LHCN-M2 (cell line): ENCODE results near the gene METTL8. TPM values are rescaled to one million over a fixed set of nuclear protein-coding genes. Genes with fewer than 3 reads are reported as not detected.

Experiments used
- DNase-seq: peaks from one replicate; pipeline ENCODE4 v3.0.0-alpha.2; 2012; ENCODE audit warnings: low read depth
- total RNA-seq: library from RNA; depleted of rRNA; stranded (reverse); fragments of >200 nt; gene quantifications from 2 replicates; pipeline ENCODE4 v1.2.3, GENCODE V29; 2014

Gene METTL8
- total RNA-seq, 1 experiment from 2014 or later = 32.1 TPM

DNA sequence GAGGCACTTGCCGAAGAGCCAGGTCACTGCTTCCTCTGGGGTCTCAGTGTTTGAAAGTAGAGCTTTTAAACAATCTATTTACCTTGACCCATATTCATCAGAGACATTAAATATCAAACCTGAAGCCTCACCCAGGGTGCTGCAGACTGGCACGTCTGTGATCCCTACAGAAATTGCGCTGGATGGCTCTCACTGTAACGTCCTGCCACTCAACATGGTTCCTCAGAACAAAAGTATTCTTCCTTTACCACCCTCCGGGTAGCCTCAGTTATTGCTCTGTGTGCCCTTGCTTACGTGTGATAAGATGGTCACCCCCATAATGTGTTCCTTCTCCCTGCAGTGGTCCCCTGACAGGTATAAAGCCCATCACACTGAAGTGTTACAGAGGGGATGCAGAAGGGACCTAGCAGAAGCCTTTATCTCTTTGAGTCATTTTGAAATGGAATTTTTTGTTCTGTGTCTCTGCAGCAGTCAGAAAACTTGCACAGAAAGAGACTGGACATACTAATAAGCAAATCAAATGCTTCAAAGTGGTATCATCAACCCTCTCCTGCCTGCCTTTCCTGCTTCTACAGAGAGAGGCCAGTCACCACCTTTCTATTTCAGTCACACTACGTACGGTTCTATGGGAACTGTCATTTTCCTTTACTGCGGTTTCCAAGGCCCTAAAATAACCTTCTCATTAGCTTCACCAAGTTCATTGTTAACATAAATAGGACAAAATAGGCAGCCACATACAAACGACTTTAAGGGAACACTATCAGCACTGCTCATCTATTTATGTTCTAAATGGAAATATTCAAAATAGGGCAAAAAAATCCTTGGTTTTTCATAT is 86.8 kb downstream of the METTL8 start:
- peak; percentile 35 for DNase-seq

DNA sequence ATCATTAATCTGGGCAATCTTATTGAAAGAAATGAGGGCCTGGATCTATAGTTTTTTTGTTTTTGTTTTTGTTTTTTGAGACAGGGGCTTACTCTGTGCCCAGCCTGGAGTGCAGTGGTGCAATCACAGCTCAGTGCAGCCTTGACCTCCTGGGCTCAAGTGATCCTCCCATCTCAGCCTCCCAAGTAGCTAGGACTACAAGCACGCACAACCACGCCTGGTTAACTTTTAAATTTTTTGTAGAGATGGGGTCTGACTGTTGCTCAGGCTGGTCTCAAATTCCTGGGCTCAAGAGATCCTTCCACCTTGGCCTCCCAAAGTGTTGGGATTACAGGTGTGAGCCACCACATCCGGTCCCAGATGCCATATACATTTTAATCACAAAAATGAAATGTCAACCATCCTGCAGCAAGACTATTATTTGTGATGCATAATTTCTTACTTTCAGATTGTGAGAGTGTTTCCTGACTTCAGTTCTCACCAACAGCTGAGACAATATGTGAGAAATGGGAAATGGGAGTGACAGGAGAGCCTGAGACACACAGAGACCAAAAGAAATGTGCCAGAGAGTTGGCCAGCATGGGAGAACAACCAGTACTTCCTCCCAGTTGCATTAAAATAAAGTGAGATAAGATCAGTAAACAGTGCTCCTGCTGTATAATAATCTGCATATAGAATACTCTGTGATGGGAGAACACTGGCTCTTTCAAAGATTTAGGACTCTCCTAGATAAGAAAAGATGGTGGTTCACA is 87.6 kb downstream of the METTL8 start:
- peak; percentile 61 for DNase-seq

GRCh38 chr2:171344182-171344581 is 89.6 kb downstream of the METTL8 start:
- DNase-seq = no peak

DNA sequence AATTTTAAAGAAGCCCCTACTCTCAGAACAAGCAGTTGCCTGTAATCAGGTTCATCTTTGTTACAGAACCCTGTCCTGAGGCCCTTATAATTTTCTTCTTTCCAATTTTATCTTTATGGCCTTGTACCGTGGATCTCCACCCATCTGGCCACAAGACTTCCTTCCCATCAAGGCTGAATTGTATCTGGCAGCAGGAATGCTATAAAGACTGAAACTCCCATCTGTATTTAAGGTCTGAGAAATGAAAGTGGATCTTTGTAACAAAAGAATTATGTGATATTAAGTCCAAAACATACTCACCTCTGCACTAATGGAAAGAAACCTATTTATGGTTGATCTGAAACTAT is 91.8 kb downstream of the METTL8 start:
- no peak for DNase-seq

DNA sequence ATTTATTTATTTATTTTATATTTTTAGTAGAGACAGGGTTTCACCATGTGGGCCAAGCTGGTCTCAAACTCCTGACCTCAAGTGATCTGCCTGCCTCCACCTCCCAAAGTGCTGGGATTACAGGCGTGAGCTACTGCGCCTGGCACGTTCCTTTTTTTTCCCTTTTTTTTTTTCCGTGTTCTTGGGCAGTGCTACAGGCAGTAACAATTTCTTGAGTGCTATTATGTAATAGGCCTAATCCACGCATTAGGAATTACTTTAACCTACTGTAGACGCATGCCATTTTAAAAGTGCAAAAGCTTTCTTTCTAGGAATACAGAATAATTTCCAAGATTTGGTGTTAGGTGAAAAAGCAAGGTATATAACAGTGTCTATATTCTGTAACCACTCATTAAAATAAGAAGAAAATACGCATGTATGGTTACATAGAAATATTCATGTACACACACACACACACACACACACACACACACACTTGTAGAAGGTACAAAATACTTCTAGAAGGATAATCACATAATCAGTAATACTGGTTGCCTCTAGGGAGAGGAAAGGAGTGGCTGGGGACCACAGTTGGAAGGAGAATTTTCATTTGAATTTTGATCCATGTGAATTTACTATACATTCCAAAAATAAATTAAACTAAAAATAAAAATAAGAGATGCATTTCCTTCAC is 92.3 kb downstream of the METTL8 start:
- no peak for DNase-seq

- no peak for DNase-seq
These were observed 98.8 kb downstream of the METTL8 start for GRCh38 chr2:171334946-171335345.

DNA sequence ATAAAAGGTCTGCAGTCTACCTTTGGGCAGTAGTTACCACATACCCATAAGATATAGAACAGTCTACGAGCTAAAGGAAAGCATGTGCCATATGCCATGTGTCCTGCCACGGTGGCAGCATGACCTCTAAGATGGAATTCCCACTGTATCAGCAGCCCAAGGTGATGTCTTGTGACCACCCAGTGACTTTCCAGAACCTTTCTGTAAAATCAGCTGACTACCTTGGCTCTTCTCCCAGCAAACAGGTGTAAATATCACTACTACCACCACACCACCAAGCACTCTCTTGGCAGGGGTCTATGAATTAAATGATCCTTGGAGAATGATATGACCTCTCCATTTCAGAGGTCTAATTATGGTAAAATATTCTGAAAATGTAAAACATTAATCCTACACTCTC is 99.6 kb downstream of the METTL8 start:
- no peak for DNase-seq

DNA sequence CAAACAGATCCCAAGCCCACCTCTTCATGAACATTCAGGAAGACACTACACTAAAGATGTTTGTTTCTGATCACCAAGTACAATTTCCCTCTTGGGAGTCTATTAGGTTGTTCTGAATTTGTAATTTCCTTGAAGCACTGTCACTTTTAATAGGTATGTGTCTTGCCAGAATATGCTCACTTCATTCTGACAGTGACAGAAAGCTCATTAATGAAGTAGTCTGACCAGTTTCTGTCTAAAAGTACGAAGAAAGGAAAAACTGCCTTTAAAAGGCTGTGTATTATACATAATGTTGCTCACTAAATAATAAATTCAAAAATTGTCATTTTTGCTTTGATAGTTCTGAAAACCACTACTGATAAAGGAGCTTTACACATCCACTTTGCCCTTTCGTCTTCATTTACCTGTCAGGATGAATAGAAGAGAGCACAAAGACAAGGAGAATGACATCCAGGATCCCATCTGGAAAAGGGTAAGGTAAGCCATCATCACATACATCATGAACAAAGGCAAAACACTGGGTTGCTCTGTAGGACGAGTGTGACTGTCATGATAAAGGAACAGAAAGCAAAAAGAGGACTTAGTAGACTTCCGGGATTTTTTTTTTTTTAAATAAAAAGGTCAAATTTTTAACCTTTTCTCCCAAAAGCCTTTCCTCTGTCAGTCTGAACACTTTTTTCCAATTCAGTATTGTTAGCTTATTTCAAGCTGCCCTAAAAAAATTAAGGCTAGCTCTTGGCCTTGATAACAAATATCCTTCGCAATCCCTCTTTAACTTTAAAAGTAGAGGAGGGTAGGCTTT is 103.4 kb downstream of the METTL8 start:
- DNase-seq = no peak

- no peak for DNase-seq
These were observed 106.7 kb downstream of the METTL8 start for GRCh38 chr2:171327043-171327496.

DNA sequence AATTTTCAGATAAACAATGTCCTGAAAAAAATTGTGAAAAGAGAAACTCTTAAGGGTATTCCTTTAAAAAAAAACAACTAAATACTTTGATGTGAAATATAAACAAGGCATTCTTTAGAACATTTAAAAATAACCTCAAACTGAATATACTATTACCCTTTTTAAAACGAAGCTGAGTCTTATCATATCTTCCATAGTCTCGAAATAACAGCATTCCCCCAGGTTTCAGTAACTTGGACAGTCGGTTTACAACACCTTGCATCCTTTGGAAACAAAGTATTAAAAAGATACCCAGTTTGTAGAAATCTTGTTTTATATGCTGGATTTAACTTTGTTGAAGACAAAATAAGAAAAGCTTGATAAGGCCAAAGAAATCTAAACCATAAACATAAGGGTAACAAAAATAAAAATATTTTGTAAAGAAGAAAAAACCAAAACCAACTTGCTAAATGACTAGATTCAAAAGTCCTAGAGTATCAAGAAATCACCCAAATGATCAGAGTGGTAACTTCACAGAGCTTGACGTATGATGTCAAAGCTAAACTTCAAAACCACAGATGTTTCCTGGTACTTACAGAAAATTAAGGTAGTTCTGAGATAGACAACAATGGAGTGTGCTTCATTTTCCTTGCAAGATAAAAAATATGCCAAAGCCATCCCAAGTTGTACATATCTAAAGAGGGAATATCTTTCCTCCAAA is 107.8 kb downstream of the METTL8 start:
- DNase-seq = no peak

- DNase-seq = no peak
These were observed 109.7 kb downstream of the METTL8 start for GRCh38 chr2:171323971-171324528.

DNA sequence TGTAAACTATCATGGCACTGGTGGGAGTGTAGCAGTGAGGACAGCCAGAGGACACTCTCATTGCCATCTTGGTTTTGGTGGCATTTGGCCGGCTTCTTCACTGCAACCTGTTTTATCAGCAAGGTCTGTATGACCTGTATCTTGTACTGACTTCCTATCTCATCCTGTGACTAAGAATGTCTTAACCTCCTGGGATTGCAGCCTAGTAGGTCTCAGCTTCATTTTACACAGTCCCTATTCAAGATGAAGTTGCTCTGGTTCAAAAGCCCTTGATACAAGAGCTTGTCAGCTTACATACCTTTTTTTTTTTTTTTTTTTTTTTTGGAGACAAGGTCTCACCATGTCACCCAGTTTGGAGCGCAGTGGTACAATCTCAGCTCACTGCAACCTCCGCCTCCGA is 110.9 kb downstream of the METTL8 start:
- no peak for DNase-seq

DNA sequence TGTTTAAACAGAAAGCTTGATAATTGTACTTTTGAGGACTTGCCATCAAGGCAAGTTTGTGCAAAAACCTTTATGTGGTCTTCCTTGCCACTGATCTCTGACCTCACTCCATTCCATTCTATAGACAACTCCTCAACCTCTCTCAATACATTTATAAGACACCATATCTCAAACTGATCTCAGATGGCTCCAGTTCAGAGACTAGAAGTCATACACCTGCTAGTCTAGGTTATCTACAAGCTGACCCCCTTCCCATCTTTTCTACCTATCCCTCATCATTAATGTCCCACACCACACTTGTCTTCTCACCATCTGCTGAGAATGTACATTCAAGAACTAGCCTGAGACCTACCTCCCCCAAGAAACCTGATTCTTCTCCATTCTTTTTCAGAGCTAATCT is 113.1 kb downstream of the METTL8 start:
- DNase-seq = no peak

DNA sequence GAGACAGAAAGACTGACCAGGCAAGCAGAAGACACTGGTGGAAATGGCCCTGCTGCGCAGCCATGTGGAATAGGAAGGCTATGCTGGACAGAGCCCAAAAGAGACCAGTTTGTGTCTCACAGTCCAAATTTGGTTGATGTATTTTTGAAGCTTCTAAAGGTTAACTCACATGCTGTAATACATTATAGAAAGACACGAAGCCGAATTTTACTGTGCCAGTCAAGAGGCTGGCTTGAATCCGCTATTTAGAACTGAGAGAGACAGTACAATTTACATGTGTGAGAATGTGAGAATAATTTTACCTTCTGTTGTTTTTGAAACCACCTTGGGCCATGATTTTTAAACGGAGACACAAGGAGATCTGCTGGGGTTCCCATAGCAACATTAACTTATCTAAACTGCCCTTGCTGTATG is 113.6 kb downstream of the METTL8 start:
- no peak for DNase-seq

- no peak for DNase-seq
These were observed 114.5 kb downstream of the METTL8 start for GRCh38 chr2:171319164-171319810.

DNA sequence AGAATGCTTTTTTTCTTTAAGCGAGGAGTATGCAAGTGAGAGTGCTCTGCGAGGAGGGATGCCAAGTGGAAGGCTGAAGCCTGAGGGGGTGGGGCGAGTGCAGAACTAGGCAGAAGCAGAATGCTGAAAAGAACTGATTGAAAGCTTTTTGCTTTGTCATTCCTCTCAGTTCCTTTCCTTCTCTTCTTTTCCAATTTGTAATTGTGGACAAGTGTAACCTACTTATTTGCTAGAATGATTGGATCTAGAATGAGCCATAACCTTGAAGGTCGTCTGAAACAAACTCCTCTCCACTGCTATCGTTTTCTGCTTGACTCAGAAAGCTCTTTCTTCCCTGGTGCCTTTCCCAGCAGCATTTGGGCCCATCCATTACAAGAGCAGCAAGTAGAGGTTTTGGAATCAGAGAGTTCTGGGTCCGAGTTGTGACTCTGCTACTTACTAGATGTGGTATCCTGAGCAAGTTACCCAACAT is 115.3 kb downstream of the METTL8 start:
- DNase-seq = no peak

DNA sequence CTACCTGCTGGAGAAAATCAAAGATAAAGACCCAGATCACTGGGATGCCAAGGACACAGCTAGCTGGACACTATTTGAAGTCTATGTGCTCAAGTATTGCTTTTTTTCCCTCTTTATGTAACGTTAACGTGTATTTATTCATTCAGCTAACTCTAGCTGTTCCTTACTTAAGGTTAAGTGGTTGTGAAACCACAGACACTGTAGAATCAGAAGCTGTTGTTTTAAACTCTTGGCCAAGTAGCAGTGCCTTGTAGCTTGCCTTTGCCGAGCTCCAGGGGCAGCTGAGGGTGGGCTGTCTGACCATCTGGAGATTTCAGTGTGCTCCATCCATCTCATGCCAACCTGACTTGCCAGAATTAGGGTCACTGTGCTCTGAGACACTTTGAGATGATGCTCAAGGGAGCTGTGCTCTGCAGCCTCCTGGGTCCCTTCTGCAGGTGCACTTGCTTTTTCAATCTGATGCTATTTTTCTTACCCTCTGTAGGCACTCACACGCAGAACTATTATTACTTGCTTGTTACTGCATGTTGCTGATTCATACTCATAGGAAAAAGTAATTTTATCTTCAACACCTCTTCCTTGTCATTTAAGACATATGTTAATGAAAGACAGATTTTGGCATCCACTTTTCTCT is 116.2 kb downstream of the METTL8 start:
- DNase-seq = no peak

GRCh38 chr2:171316755-171317337 is 116.9 kb downstream of the METTL8 start:
- DNase-seq = no peak

- DNase-seq = no peak
These were observed 117.6 kb downstream of the METTL8 start for GRCh38 chr2:171316220-171316619.
